Effector memory CD4-positive, alpha-beta T cell (primary cell): ENCODE data around the gene STK24.
"Not testable (repeated sequence)": the region's sequence is repeated elsewhere in the genome, so short reads cannot be mapped to it uniquely, and the experiment has no call there.

ENCODE experiments used
- DNase-seq, 3 donors: peaks; one replicate each; pipeline ENCODE4 v3.0.0-alpha.2; 2020
- H3K27ac ChIP-seq: 2 replicates; pipeline ENCODE4 v1.7.0; 2013; ENCODE audit warnings: mild to moderate bottlenecking, low read length, moderate library complexity; ENCODE audit not compliant: insufficient read depth, poor library complexity, severe bottlenecking
- H3K27me3 ChIP-seq: replicated peaks from 2 replicates; pipeline ENCODE4 v1.7.0; 2013; ENCODE audit warnings: mild to moderate bottlenecking, low read length; ENCODE audit not compliant: insufficient read depth, control insufficient read depth, poor library complexity, severe bottlenecking
- H3K36me3 ChIP-seq: 2 replicates; pipeline ENCODE4 v1.7.0; 2013; ENCODE audit warnings: mild to moderate bottlenecking, low read length, moderate library complexity; ENCODE audit not compliant: control insufficient read depth, insufficient read depth
- H3K4me1 ChIP-seq: 2 replicates; pipeline ENCODE4 v1.7.0; 2013; ENCODE audit warnings: low read length, mild to moderate bottlenecking; ENCODE audit not compliant: control insufficient read depth, insufficient read depth, poor library complexity, severe bottlenecking
- H3K4me3 ChIP-seq: 2 replicates; pipeline ENCODE4 v1.7.0; 2013; ENCODE audit warnings: low read length, low read depth, mild to moderate bottlenecking; ENCODE audit not compliant: insufficient read depth, poor library complexity, severe bottlenecking
- H3K9me3 ChIP-seq: 2 replicates; pipeline ENCODE4 v1.7.0; 2013; ENCODE audit warnings: mild to moderate bottlenecking, low read length, moderate library complexity; ENCODE audit not compliant: control insufficient read depth

The STK24 gene

GRCh38 chr13:98599502-98600328 is 22.8 kb upstream of the STK24 start:
- Histone ChIP-seq H3K27ac (no peak overlapping the region), H3K4me3 (no peak overlapping the region), H3K36me3 (no peaks in the 10 kb centered on the region), H3K9me3 (no peaks in the 10 kb centered on the region), H3K4me1 (no peaks in the 10 kb centered on the region), H3K27me3 (no peaks in the 10 kb centered on the region)
- DNase-seq, result no peak

DNA sequence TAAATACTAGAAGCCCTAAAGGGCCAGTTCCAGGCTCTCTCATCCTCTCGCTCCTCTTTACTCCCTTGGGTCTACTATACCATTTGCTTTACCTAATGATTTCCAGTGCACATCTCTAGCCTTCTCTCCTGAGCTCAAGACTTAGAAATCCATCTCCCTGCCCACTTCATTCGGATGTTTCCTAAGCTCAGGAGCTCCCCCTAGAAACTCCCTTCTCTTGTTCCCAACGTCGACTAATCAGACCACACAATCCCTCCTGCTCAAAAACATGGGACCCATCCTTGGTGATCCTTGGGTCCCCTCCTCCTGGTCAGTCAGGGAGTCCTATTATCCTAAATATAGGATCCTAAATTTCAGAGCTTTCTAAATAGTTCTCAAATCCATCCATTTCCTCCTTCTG is 21.1 kb upstream of the STK24 start:
- Histone ChIP-seq H3K27ac (no peak overlapping the region), H3K27me3 (no peaks in the 10 kb centered on the region), H3K4me3 (no peak overlapping the region), H3K36me3 (no peaks in the 10 kb centered on the region), H3K4me1 (no peaks in the 10 kb centered on the region), H3K9me3 (no peaks in the 10 kb centered on the region)
- DNase-seq, result no peak

- Histone ChIP-seq H3K36me3 (no peaks in the 10 kb centered on the region), H3K4me1 (no peaks in the 10 kb centered on the region), H3K9me3 (no peaks in the 10 kb centered on the region), H3K4me3 (no peak overlapping the region), H3K27me3 (no peaks in the 10 kb centered on the region), H3K27ac (no peak overlapping the region)
- DNase-seq, result no peak
These were observed 18.2 kb upstream of the STK24 start for GRCh38 chr13:98595134-98595533.

DNA sequence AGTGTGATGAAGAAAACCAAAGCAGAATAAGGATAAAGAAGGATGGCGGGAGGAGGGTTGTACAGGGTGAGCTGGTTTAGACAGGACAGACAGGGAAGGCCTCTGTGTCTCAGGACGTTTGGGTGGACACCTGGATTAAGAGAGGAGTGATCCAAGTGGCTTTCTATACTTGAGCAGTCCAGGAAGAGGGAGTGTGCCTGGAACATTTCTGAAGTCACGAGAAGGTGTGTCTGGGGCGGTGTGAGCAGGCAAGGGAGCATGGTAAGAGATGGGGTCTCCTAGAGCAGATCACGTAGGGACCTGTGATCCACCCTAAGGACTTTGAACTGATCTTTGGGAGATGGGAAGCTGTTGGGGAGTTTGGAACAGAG is 15.4 kb upstream of the STK24 start:
- Histone ChIP-seq H3K27ac (no peak overlapping the region), H3K36me3 (no peaks in the 10 kb centered on the region), H3K4me1 (no peaks in the 10 kb centered on the region), H3K9me3 (no peaks in the 10 kb centered on the region), H3K27me3 (no peaks in the 10 kb centered on the region), H3K4me3 (no peak overlapping the region)
- DNase-seq, result no peak

DNA sequence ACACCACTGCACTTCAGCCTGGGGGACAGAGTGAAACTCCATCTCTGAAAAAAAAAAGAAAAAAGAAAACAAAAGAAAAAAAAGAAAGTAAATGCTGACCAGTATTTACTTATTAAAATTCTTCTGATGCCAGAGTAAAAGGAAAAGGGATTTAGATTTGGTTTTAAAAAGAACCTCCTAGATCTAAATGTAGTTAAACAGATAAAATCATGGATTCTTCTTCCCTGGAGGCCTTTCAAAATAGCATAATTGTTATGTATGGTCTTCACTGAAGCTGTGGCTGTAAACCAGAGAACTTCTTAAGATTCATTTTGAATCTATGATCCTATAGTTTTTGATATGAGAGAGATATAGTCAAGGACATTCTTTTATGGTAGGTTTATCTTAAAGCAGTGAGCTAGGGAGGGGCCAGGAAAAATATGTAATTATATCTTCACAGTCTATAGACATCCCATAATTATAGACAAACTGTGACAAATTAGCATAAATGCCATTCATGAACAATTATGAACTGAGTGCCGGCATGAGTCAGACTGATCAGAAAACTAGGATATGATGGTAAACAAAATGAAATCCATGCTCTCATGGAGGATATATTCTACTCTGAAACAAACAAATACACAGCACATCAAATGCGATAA is 14.9 kb upstream of the STK24 start:
- Histone ChIP-seq H3K4me1 (no peaks in the 10 kb centered on the region), H3K4me3 (no peak overlapping the region), H3K9me3 (no peaks in the 10 kb centered on the region), H3K27me3 (no peaks in the 10 kb centered on the region), H3K36me3 (no peaks in the 10 kb centered on the region), H3K27ac (no peak overlapping the region)
- DNase-seq, result no peak

GRCh38 chr13:98590471-98590870 is 13.6 kb upstream of the STK24 start:
- not testable (repeated sequence) for H3K4me1 ChIP-seq, H3K27ac ChIP-seq, H3K36me3 ChIP-seq, DNase-seq, H3K9me3 ChIP-seq, H3K4me3 ChIP-seq, H3K27me3 ChIP-seq

DNA sequence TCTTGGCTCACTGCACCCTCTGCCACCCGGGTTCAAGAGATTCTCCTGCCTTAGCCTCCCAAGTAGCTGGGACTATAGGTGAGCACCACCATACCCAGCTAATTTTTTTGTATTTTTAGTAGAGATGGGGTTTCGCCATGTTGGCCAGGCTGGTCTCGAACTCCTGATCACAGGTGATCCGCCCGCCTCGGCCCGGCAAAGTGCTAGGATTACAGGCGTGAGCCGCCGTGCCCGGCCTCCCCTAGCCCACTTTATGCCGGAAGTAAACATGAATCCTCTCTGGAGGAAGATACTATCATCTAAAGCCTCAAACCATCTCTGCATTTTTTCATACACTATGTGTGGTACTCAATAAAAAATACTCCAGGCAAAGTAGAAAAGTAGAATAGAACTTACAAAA is 12.6 kb upstream of the STK24 start:
- not testable (repeated sequence) for DNase-seq, H3K27me3 ChIP-seq, H3K27ac ChIP-seq, H3K4me1 ChIP-seq, H3K9me3 ChIP-seq, H3K4me3 ChIP-seq, H3K36me3 ChIP-seq

- no peaks in the 10 kb centered on the region for H3K4me1 ChIP-seq
- H3K4me3 ChIP-seq, result no peak overlapping the region
- H3K27me3 ChIP-seq, result no peaks in the 10 kb centered on the region
- no peaks in the 10 kb centered on the region for H3K9me3 ChIP-seq
- no peak overlapping the region for H3K27ac ChIP-seq
- no peak for DNase-seq
- H3K36me3 ChIP-seq, result no peaks in the 10 kb centered on the region
These were observed 9.8 kb upstream of the STK24 start for GRCh38 chr13:98586400-98587345.

- H3K36me3 ChIP-seq, result no peaks in the 10 kb centered on the region
- H3K4me3 ChIP-seq, result no peak overlapping the region
- no peaks in the 10 kb centered on the region for H3K9me3 ChIP-seq
- no peak for DNase-seq
- H3K4me1 ChIP-seq, result no peaks in the 10 kb centered on the region
- no peaks in the 10 kb centered on the region for H3K27me3 ChIP-seq
- H3K27ac ChIP-seq, result no peak overlapping the region
These were observed 9.0 kb upstream of the STK24 start for GRCh38 chr13:98585946-98586345.

DNA sequence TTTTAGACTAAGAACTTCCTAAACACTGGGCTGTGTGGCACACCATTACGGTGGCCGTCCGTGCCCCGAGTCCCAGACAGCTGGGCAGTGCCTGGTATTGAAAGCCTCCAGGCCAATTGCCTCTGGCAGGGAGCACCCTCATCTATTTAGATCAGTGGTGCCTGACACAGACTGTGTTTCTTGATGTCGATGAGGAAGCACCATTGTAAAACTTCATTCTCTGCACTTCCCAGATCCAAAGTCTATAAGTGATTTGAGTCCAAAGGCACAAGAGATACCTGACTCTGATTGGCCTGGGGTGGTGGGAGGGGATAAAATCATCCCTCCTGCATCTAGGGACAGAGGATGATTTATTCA is 8.5 kb upstream of the STK24 start:
- H3K27ac ChIP-seq, result no peak overlapping the region

More for the DNA sequence above, 8.5 kb upstream of the STK24 start:
- Histone ChIP-seq H3K36me3 (no peaks in the 10 kb centered on the region), H3K9me3 (no peaks in the 10 kb centered on the region), H3K4me3 (no peak overlapping the region), H3K27me3 (no peaks in the 10 kb centered on the region), H3K4me1 (no peaks in the 10 kb centered on the region)
- no peak for DNase-seq
